K562 (cell line): ENCODE results near the gene CCDC169. TPM values are rescaled to one million over a fixed set of nuclear protein-coding genes. Genes with fewer than 3 reads are reported as not detected.

Source experiments
- ATAC-seq: fragments of 200-7000 bp; cut with Tn5 transposase; 3 replicates; pipeline ENCODE4 v1.9.1; 2020; ENCODE audit warnings: moderate library complexity
- BruUV-seq: library from RNA; stranded (reverse); fragments of 400-500 nt; replicated peaks from 2 replicates; lab custom pipeline; 2021; lab: Mats Ljungman, UMichigan
- CTCF ChIA-PET: fragments of 300-600 bp; formaldehyde crosslinking; extraction: SDS; loops from one replicate; lab custom pipeline; 2021; ENCODE audit warnings: low intra/inter-chr PET ratio; lab: Yijun Ruan, JAX
- POLR2A ChIA-PET: fragments of 300-600, 350-650 bp; sonication (Branson Sonifier 250); formaldehyde crosslinking; extraction: SDS; loops from one replicate; lab custom pipeline; 2021; ENCODE audit warnings: antibody characterized with exemption, inconsistent platforms; lab: Yijun Ruan, JAX
- DNase-seq, 4 experiments: peaks; one replicate each; pipeline versions ENCODE4 v3.0.0 to v3.0.0-alpha.2; 2011 to 2018; ENCODE audit warnings: low spot score in 3 of 4, mixed read lengths in 3 of 4; ENCODE audit errors: extremely low read depth in 1 of 4
- FAIRE-seq: peaks from 2 replicates; lab custom pipeline; 2011; peaks lifted over from hg19 to GRCh38; lab: Jason Lieb, UNC
- H2AFZ ChIP-seq: 2 replicates; pipeline ENCODE4 v1.6.0; 2011; ENCODE audit warnings: low read depth, low read length, control low read depth, inconsistent platforms
- H3K27ac ChIP-seq: fragments of 200-600 bp; 3 replicates; pipeline ENCODE4 v1.8.0; 2011; ENCODE audit warnings: low read depth, mild to moderate bottlenecking, control low read depth, inconsistent platforms, low read length, moderate library complexity, mixed read lengths; ENCODE audit errors: extremely low read depth
- H3K27me3 ChIP-seq, 2 experiments: fragments of 300-600 bp in 1 of 2; 2 replicates in 1 of 2; 3 replicates in 1 of 2; pipeline versions ENCODE4 v1.6.0 to v1.8.0; 2011; ENCODE audit warnings: inconsistent platforms in 2 of 2, low read length in 2 of 2, mild to moderate bottlenecking in 1 of 2, mixed read lengths in 1 of 2, moderate library complexity in 1 of 2; ENCODE audit not compliant: control insufficient read depth in 2 of 2, insufficient read depth in 2 of 2
- H3K36me3 ChIP-seq: fragments of 300-600 bp; 3 replicates; pipeline ENCODE4 v1.8.0; 2011; ENCODE audit warnings: mild to moderate bottlenecking, low read length, inconsistent platforms; ENCODE audit not compliant: control insufficient read depth, insufficient read depth
- H3K4me1 ChIP-seq, 2 experiments: fragments of 200-600 bp in 1 of 2; replicated peaks in 1 of 2; 2 replicates in 1 of 2; 3 replicates in 1 of 2; pipeline versions ENCODE4 v1.5.1 to v1.8.0; 2011; ENCODE audit warnings: inconsistent platforms in 2 of 2, low read length in 2 of 2, mild to moderate bottlenecking in 1 of 2, mixed read lengths in 1 of 2, moderate library complexity in 1 of 2; ENCODE audit not compliant: control insufficient read depth in 2 of 2, insufficient read depth in 2 of 2
- H3K4me2 ChIP-seq: 2 replicates; pipeline ENCODE4 v1.6.1; 2011; ENCODE audit warnings: low read length, control low read depth, inconsistent platforms, mixed read lengths; ENCODE audit not compliant: insufficient read depth
- H3K4me3 ChIP-seq: fragments of 200-600 bp; sonication (generic), shearing (Covaris generic); 2 replicates; pipeline ENCODE4 v1.5.1; 2016; ENCODE audit warnings: control low read depth, inconsistent platforms
- H3K79me2 ChIP-seq: fragments of 200-600 bp; 3 replicates; pipeline ENCODE4 v1.8.0; 2011; ENCODE audit warnings: low read length, inconsistent platforms; ENCODE audit not compliant: control insufficient read depth, insufficient read depth
- H3K9ac ChIP-seq, 2 experiments: 2 replicates each; pipeline versions ENCODE4 v1.6.0 to v1.6.1; 2011; ENCODE audit warnings: low read depth in 2 of 2, low read length in 2 of 2, control low read depth in 1 of 2, inconsistent platforms in 1 of 2, mild to moderate bottlenecking in 1 of 2, mixed read lengths in 1 of 2; ENCODE audit not compliant: insufficient read depth in 1 of 2
- H3K9me1 ChIP-seq: one replicate; pipeline ENCODE4 v1.6.0; 2011; ENCODE audit warnings: inconsistent platforms, mild to moderate bottlenecking, low read length, moderate library complexity; ENCODE audit not compliant: control insufficient read depth, insufficient read depth
- H3K9me3 ChIP-seq: replicated peaks from 2 replicates; pipeline ENCODE4 v1.5.1; 2011; ENCODE audit warnings: low read depth, low read length, inconsistent platforms; ENCODE audit not compliant: control insufficient read depth, insufficient read depth
- H4K20me1 ChIP-seq: replicated peaks from 2 replicates; pipeline ENCODE4 v1.6.1; 2011; ENCODE audit warnings: low read length, inconsistent platforms, mixed read lengths; ENCODE audit not compliant: control insufficient read depth, insufficient read depth
- ARID1B ChIP-seq: fragments of 450-650 bp; IDR thresholded peaks from 2 replicates; pipeline ENCODE4 v1.6.1; 2016; ENCODE audit warnings: antibody characterized with exemption, mild to moderate bottlenecking, inconsistent platforms
- CHD4 ChIP-seq: fragments of 200-600 bp; sonication (generic); IDR thresholded peaks from 3 replicates; pipeline ENCODE4 v1.6.1; 2012; ENCODE audit warnings: low read depth, mild to moderate bottlenecking, mixed read lengths, low read length, inconsistent platforms; ENCODE audit not compliant: insufficient read depth, insufficient replicate concordance, poor library complexity, severe bottlenecking
- DEAF1 ChIP-seq: fragments of 450-650 bp; formaldehyde crosslinking; IDR thresholded peaks from 2 replicates; pipeline ENCODE4 v1.4.0; 2020; ENCODE audit warnings: mild to moderate bottlenecking, moderate library complexity
- MIER1 ChIP-seq: fragments of 450-650 bp; IDR thresholded peaks from 2 replicates; pipeline ENCODE4 v1.6.1; 2016; ENCODE audit warnings: antibody characterized with exemption, mild to moderate bottlenecking, low read depth
- PHF8 ChIP-seq: fragments of 200-600 bp; sonication (generic); IDR thresholded peaks from 2 replicates; pipeline ENCODE4 v1.6.1; 2012; ENCODE audit warnings: mixed run types, mild to moderate bottlenecking, inconsistent platforms, low read length, moderate library complexity, borderline replicate concordance
- RAD21 ChIP-seq, 2 experiments: fragments of 250-450 bp in 1 of 2; fragments of 450-650 bp in 1 of 2; sonication (Bioruptor Pico) in 1 of 2; formaldehyde crosslinking in 1 of 2; IDR thresholded peaks in 1 of 2; conservative IDR thresholded peaks in 1 of 2; 2 replicates each; pipeline versions ENCODE4 v1.4.0 to v1.8.0; 2020 to 2022; ENCODE audit warnings: mild to moderate bottlenecking in 2 of 2, moderate library complexity in 1 of 2
- SIN3B ChIP-seq: fragments of 450-650 bp; IDR thresholded peaks from 2 replicates; pipeline ENCODE4 v1.6.1; 2017; ENCODE audit warnings: low read depth, mild to moderate bottlenecking, moderate library complexity
- SMC3 ChIP-seq: conservative IDR thresholded peaks from 2 replicates; pipeline ENCODE4 v1.6.1; 2011; ENCODE audit warnings: low read depth, low read length, improper control_type of control experiment; ENCODE audit not compliant: insufficient read depth
- TAF15 ChIP-seq: fragments of 200-400 bp; formaldehyde crosslinking; IDR thresholded peaks from 2 replicates; pipeline ENCODE4 v1.6.1; 2017; ENCODE audit warnings: mild to moderate bottlenecking, low read depth, low read length, moderate library complexity
- TCF7 ChIP-seq: sonication (generic); IDR thresholded peaks from 2 replicates; pipeline ENCODE4 v1.6.1; 2016; ENCODE audit warnings: antibody characterized with exemption, borderline replicate concordance
- ZC3H11A ChIP-seq: IDR thresholded peaks from 2 replicates; pipeline ENCODE4 v1.6.1; 2012; ENCODE audit warnings: low read depth, low read length, improper control_type of control experiment
- ZNF12 ChIP-seq: sonication (generic); formaldehyde crosslinking; IDR thresholded peaks from 2 replicates; pipeline ENCODE4 v1.4.0; 2020; ENCODE audit warnings: mild to moderate bottlenecking, missing genetic modification reagents
- WGBS: fragments of 100-300 bp; shearing (Covaris generic); methylation state at CpG from one replicate; pipeline ENCODE4 v1.1.6; 2016; ENCODE audit warnings: low coverage, mixed read lengths; ENCODE audit not compliant: insufficient coverage; ENCODE audit errors: missing lambda C conversion rate; 5-methylcytosine and 5-hydroxymethylcytosine counted together
- in situ Hi-C: fragments of 300-500 bp; cut with MboI; formaldehyde crosslinking; loops from 4 replicates; pipeline ENCODE4 v1.15.0; 2018; ENCODE audit warnings: inconsistent platforms, mixed read lengths
- intact Hi-C: fragments of 100-400 bp; cut with micrococcal nuclease; formaldehyde crosslinking; loops from 2 replicates; pipeline ENCODE4 v1.14.2; 2022
- polyA plus RNA-seq, 8 experiments: library from polyadenylated mRNA; depleted of rRNA in 4 of 8; stranded (reverse) in 5 of 8; unstranded in 3 of 8; fragments of >200 nt; fragmentation: Nextera tagmentation in 2 of 8; fragmentation: Illumina TruSeq in 1 of 8; extraction: Ambion mirVana in 2 of 8; extraction: Trizol in 1 of 8; gene quantifications; 2 replicates each; pipeline versions ENCODE4 v1.2.1 to v1.2.3, GENCODE V29; 2011 to 2014; ENCODE audit warnings: inconsistent platforms in 1 of 8, missing spikeins in 1 of 8
- total RNA-seq, 7 experiments: library from RNA; depleted of rRNA in 6 of 7; stranded (reverse); fragments of >200 nt in 6 of 7; fragmentation: Illumina TruSeq in 2 of 7; extraction: Trizol in 2 of 7; gene quantifications; 2 replicates each; pipeline versions ENCODE4 v1.2.1 to v1.2.3, GENCODE V29; 2011 to 2021; ENCODE audit warnings: low replicate concordance in 1 of 7
- TF ChIP-seq, protein P1 (sequence below), 3 experiments: IDR thresholded peaks in 2 of 3; conservative IDR thresholded peaks in 1 of 3; 2 replicates each; pipeline ENCODE4 v1.5.1; 2011 to 2012; ENCODE audit warnings: low read length in 3 of 3, mild to moderate bottlenecking in 3 of 3, control low read depth in 2 of 3, improper control_type of control experiment in 1 of 3, inconsistent platforms in 1 of 3, low read depth in 1 of 3, mixed read lengths in 1 of 3, moderate library complexity in 1 of 3; ENCODE audit not compliant: insufficient read depth in 2 of 3

The CCDC169 gene
- total and polyA plus RNA-seq, 9 of the 15 experiments (the other 6 are each of a cell fraction or from before 2014, with no cell fraction given) = 6.8 to 22.0 (median 12.4) TPM

GRCh38 chr13:36286006-36286405 is 11.6 kb downstream of the CCDC169 start (continued):
- TF ChIP-seq SIN3B = no peak
- TF ChIP-seq ZNF12 = no peak

DNA sequence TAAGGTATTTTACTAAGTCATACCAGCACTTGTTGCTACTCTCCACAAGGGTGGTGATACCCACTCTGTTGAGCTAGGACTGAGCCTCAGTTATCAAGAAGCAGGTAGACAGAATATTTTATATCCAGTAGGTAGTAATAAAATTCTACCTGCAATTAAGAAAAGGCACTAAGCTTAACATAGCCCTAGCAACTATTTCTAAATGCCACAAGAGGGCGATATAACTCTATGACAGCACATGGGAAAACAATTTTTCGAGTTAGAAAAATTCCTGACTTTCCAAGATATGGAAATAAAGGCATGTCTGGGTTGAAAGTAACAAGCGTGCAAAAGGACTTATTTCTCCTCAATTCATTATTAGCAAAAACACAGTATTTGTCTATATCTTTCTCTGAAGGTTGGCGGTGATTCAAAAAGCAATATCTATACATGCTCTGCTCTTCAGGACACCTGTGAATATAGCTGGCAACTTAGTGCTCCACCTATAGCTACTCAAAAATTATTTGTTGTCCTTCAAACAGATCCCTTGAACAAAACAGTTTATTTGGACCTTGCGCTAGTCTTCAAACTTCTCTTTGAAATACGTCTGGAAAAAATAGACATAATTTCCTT is 14.7 kb downstream of the CCDC169 start:
- H3K9me3 ChIP-seq = no peaks in the 10 kb centered on the region
- H3K79me2 ChIP-seq = no peaks in the 10 kb centered on the region
- H3K36me3 ChIP-seq = peaks cover 6% of the 10 kb centered on the region; the same call in 1 of the 3 replicates
- H3K4me2 ChIP-seq = no peak overlapping the region
- H3K9me1 ChIP-seq = peaks cover 2% of the 10 kb centered on the region
- intact Hi-C loops = loop anchor here (2.0 to 10.0 kb wide), 4 partner anchors 112 to 552 kb away; no protein-coding TSS in a partner anchor
- no TSS peak for BruUV-seq
- no peak overlapping the region for H3K4me3 ChIP-seq
- FAIRE-seq = peak; percentile 77
- 44% methylated on average over 6 of the region's 6 CpGs for WGBS
- POLR2A ChIA-PET = no interaction called here
- in situ Hi-C loops = loop anchor here (10.0 kb wide), 1 partner anchor 452 kb away; no protein-coding TSS in a partner anchor
- H4K20me1 ChIP-seq = no peaks in the 10 kb centered on the region
- ATAC-seq = peak; percentile 69
- no peak overlapping the region for H3K27ac ChIP-seq
- no peak overlapping the region for H3K9ac ChIP-seq
- no peak overlapping the region for H2AFZ ChIP-seq
- H3K27me3 ChIP-seq = no peaks in the 10 kb centered on the region
- DNase-seq = peak in 3 of 4 experiments; percentile 9 to 25 (median 14)
- no peaks in the 10 kb centered on the region for H3K4me1 ChIP-seq
- CTCF ChIA-PET = interaction anchor here (1.0 to 1.3 kb wide), 2 partner anchors 453 to 559 kb away, joined by 5 to 8 read pairs; no protein-coding TSS in a partner anchor
- TF ChIP-seq TCF7 (no peak), ARID1B (no peak), DEAF1 (peak; percentile 55), TAF15 (no peak), SMC3 (0 out of 2 replicates have a peak, but pooled peaks have one; percentile 12), RAD21 (CRISPR knock-in tag; conservative IDR thresholded peaks at IDR 0.05 in 1 of 2, IDR thresholded peaks at IDR 0.05 in 1 of 2) (peak; percentile 66 to 74), MIER1 (no peak), ZC3H11A (no peak), PHF8 (no peak), CHD4 (no peak)
- TF ChIP-seq, protein P1, sequence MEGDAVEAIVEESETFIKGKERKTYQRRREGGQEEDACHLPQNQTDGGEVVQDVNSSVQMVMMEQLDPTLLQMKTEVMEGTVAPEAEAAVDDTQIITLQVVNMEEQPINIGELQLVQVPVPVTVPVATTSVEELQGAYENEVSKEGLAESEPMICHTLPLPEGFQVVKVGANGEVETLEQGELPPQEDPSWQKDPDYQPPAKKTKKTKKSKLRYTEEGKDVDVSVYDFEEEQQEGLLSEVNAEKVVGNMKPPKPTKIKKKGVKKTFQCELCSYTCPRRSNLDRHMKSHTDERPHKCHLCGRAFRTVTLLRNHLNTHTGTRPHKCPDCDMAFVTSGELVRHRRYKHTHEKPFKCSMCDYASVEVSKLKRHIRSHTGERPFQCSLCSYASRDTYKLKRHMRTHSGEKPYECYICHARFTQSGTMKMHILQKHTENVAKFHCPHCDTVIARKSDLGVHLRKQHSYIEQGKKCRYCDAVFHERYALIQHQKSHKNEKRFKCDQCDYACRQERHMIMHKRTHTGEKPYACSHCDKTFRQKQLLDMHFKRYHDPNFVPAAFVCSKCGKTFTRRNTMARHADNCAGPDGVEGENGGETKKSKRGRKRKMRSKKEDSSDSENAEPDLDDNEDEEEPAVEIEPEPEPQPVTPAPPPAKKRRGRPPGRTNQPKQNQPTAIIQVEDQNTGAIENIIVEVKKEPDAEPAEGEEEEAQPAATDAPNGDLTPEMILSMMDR (IDR thresholded peaks at IDR 0.05 in 2 of 3, conservative IDR thresholded peaks at IDR 0.05 in 1 of 3; ENCODE audit: insufficient read depth in 2 of 3, low read depth in 1 of 3, low read length in 3 of 3) = peak; percentile 46 to 71 (median 48); a peak in 4 of 6 replicates
